GM23248 (cell line): Measurements from ENCODE around the gene UNC5C. TPM values are rescaled to one million over a fixed set of nuclear protein-coding genes. Genes with fewer than 3 reads are reported as not detected.

Source experiments
- DNase-seq: peaks from one replicate; pipeline ENCODE4 v3.0.0-alpha.2; 2015
- H2AFZ ChIP-seq: fragments of 200-600 bp; sonication (generic); 2 replicates; pipeline ENCODE4 v1.6.1; 2016; ENCODE audit warnings: antibody characterized with exemption
- H3F3A ChIP-seq: fragments of 200-600 bp; sonication (generic); 2 replicates; pipeline ENCODE4 v1.6.1; 2016; ENCODE audit warnings: mild to moderate bottlenecking, antibody characterized with exemption, mixed run types; ENCODE audit not compliant: insufficient read depth
- H3K27ac ChIP-seq: fragments of 200-600 bp; sonication (generic); 2 replicates; pipeline ENCODE4 v1.5.1; 2016; ENCODE audit warnings: mild to moderate bottlenecking
- H3K27me3 ChIP-seq: fragments of 200-600 bp; sonication (generic); replicated peaks from 2 replicates; pipeline ENCODE4 v1.6.1; 2016; ENCODE audit warnings: mild to moderate bottlenecking; ENCODE audit not compliant: insufficient read depth
- H3K36me3 ChIP-seq: fragments of 200-600 bp; sonication (generic); 2 replicates; pipeline ENCODE4 v1.6.1; 2016; ENCODE audit warnings: low read depth, mild to moderate bottlenecking
- H3K4me1 ChIP-seq: fragments of 200-600 bp; sonication (generic); 2 replicates; pipeline ENCODE4 v1.6.1; 2016; ENCODE audit warnings: mild to moderate bottlenecking; ENCODE audit not compliant: insufficient read depth
- H3K4me2 ChIP-seq: fragments of 200-600 bp; sonication (generic); one replicate; pipeline ENCODE4 v1.6.1; 2016; ENCODE audit warnings: mild to moderate bottlenecking; ENCODE audit not compliant: unreplicated experiment
- H3K4me3 ChIP-seq: fragments of 200-600 bp; sonication (generic); 2 replicates; pipeline ENCODE4 v1.5.1; 2016; ENCODE audit warnings: mild to moderate bottlenecking
- H3K79me2 ChIP-seq: fragments of 200-600 bp; sonication (generic); 2 replicates; pipeline ENCODE4 v1.6.1; 2016; ENCODE audit warnings: mild to moderate bottlenecking; ENCODE audit not compliant: insufficient read depth
- H3K9ac ChIP-seq: fragments of 200-600 bp; sonication (generic); 2 replicates; pipeline ENCODE4 v1.6.1; 2016; ENCODE audit warnings: mild to moderate bottlenecking
- H3K9me2 ChIP-seq: fragments of 200-600 bp; sonication (generic); 2 replicates; pipeline ENCODE4 v1.6.1; 2016; ENCODE audit warnings: mixed run types, mild to moderate bottlenecking, moderate library complexity; ENCODE audit not compliant: insufficient read depth
- H3K9me3 ChIP-seq: fragments of 200-600 bp; sonication (generic); one replicate; pipeline ENCODE4 v1.6.1; 2017; ENCODE audit warnings: low read depth
- H4K20me1 ChIP-seq: fragments of 200-600 bp; sonication (generic); 2 replicates; pipeline ENCODE4 v1.6.0; 2016; ENCODE audit not compliant: insufficient read depth
- EZH2 ChIP-seq: fragments of 200-600 bp; sonication (generic); IDR thresholded peaks from 2 replicates; pipeline ENCODE4 v1.6.1; 2018; ENCODE audit warnings: antibody characterized with exemption, mild to moderate bottlenecking; ENCODE audit not compliant: insufficient read depth, poor library complexity, severe bottlenecking
- EZH2phosphoT487 ChIP-seq: fragments of 200-600 bp; sonication (generic); IDR thresholded peaks from 2 replicates; pipeline ENCODE4 v1.6.1; 2018; ENCODE audit warnings: antibody characterized with exemption, moderate library complexity, mild to moderate bottlenecking, low read depth; ENCODE audit not compliant: insufficient read depth
- WGBS, 2 experiments: methylation state at CpG; one replicate each; pipeline ENCODE4 v1.1.6; 2015 to 2017; ENCODE audit warnings: low lambda C conversion rate in 2 of 2, low coverage in 1 of 2; ENCODE audit errors: missing lambda C conversion rate in 2 of 2; 5-methylcytosine and 5-hydroxymethylcytosine counted together
- in situ Hi-C: fragments of 300-500 bp; cut with MboI; formaldehyde crosslinking; loops from 2 replicates; pipeline ENCODE4 v1.15.0; 2020
- polyA plus RNA-seq: library from polyadenylated mRNA; unstranded; fragments of >200 nt; fragmentation: Nextera tagmentation; extraction: Ambion mirVana; gene quantifications from 2 replicates; pipeline ENCODE4 v1.2.1, GENCODE V29; 2016
- total RNA-seq: library from RNA; depleted of rRNA; stranded (reverse); fragments of >200 nt; shearing (Covaris generic); gene quantifications from 2 replicates; pipeline ENCODE4 v1.2.3, GENCODE V29; 2014

Gene UNC5C
- total and polyA plus RNA-seq, 2 experiments from 2014 or later = not detected

- no peak for TF ChIP-seq EZH2phosphoT487
- TF ChIP-seq EZH2 = no peak
- H3K9ac ChIP-seq = no peak overlapping the region
- no peaks in the 10 kb centered on the region for H3K9me3 ChIP-seq
- H3K9me2 ChIP-seq = no peaks in the 10 kb centered on the region
- no peaks in the 10 kb centered on the region for H4K20me1 ChIP-seq
- 12 to 13% methylated on average over 2 of the region's 2 CpGs for WGBS, 2 experiments
- no peaks in the 10 kb centered on the region for H3K79me2 ChIP-seq
- in situ Hi-C loops = no loop called here
- H3K36me3 ChIP-seq = no peaks in the 10 kb centered on the region
- no peak for DNase-seq
- no peak overlapping the region for H3K4me3 ChIP-seq
- no peak overlapping the region for H2AFZ ChIP-seq
- no peaks in the 10 kb centered on the region for H3K4me1 ChIP-seq
- H3F3A ChIP-seq = no peaks in the 10 kb centered on the region
- H3K4me2 ChIP-seq = no peak overlapping the region
- no peaks in the 10 kb centered on the region for H3K27me3 ChIP-seq
- H3K27ac ChIP-seq = no peak overlapping the region
These were observed 117.1 kb downstream of the UNC5C start for GRCh38 chr4:95431678-95432077.

DNA sequence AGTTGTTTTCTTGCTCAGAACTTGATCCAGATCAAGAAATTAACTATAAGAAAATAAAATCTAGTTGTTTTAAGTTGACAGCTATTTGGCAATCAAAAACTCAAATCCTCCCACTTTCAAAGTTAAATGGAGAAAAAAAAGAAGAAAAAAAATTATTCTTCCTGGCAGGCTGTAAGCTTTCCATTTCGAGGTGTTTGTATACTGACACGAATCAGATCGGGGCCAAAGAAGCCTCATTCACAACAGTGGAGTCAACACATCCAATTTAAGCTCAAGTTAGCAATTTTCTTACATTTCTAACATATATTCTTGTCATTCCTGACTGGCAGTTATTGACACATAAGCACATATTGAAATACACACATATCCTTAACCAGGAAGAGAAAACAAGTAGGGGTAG is 119.4 kb downstream of the UNC5C start:
- no peaks in the 10 kb centered on the region for H3K9me3 ChIP-seq
- H3K27ac ChIP-seq = no peak overlapping the region
- no peaks in the 10 kb centered on the region for H3K36me3 ChIP-seq
- in situ Hi-C loops = no loop called here
- TF ChIP-seq EZH2phosphoT487 (no peak), EZH2 (no peak)
- no peak overlapping the region for H3K9ac ChIP-seq
- no peak overlapping the region for H3K4me3 ChIP-seq
- H3K27me3 ChIP-seq = no peaks in the 10 kb centered on the region
- no peak overlapping the region for H2AFZ ChIP-seq
- H3F3A ChIP-seq = no peaks in the 10 kb centered on the region
- no peaks in the 10 kb centered on the region for H3K79me2 ChIP-seq
- no peak overlapping the region for H3K4me2 ChIP-seq
- 3 to 4% methylated on average over 3 of the region's 3 CpGs for WGBS, 2 experiments
- H3K4me1 ChIP-seq = no peaks in the 10 kb centered on the region
- H4K20me1 ChIP-seq = no peaks in the 10 kb centered on the region
- H3K9me2 ChIP-seq = no peaks in the 10 kb centered on the region
- no peak for DNase-seq

GRCh38 chr4:95428291-95429070 is 120.3 kb downstream of the UNC5C start:
- peak; percentile 1 for DNase-seq
- Histone ChIP-seq H3K9ac (no peak overlapping the region), H3K4me3 (no peak overlapping the region), H3F3A (no peaks in the 10 kb centered on the region), H3K9me3 (no peaks in the 10 kb centered on the region), H3K4me2 (no peak overlapping the region), H3K79me2 (no peaks in the 10 kb centered on the region), H3K9me2 (no peaks in the 10 kb centered on the region), H2AFZ (no peak overlapping the region), H4K20me1 (no peaks in the 10 kb centered on the region), H3K27me3 (no peaks in the 10 kb centered on the region), H3K27ac (no peak overlapping the region), H3K36me3 (no peaks in the 10 kb centered on the region), H3K4me1 (no peaks in the 10 kb centered on the region)
- no peak for TF ChIP-seq EZH2
- TF ChIP-seq EZH2phosphoT487 = no peak
- 0 to 3% methylated on average over 2 of the region's 2 CpGs for whole genome bisulfite sequencing, 2 experiments
- in situ Hi-C loops = no loop called here

GRCh38 chr4:95426455-95426854 is 122.3 kb downstream of the UNC5C start:
- in situ Hi-C loops = no loop called here
- H3K27me3 ChIP-seq = no peaks in the 10 kb centered on the region
- H3K4me3 ChIP-seq = no peak overlapping the region
- no peak for DNase-seq
- H3K4me1 ChIP-seq = no peaks in the 10 kb centered on the region
- H3K9me3 ChIP-seq = no peaks in the 10 kb centered on the region
- H3K4me2 ChIP-seq = no peak overlapping the region
- no peaks in the 10 kb centered on the region for H3K79me2 ChIP-seq
- H3K9me2 ChIP-seq = no peaks in the 10 kb centered on the region
- no peaks in the 10 kb centered on the region for H3F3A ChIP-seq
- H3K9ac ChIP-seq = no peak overlapping the region
- no peaks in the 10 kb centered on the region for H4K20me1 ChIP-seq
- H2AFZ ChIP-seq = no peak overlapping the region
- H3K27ac ChIP-seq = no peak overlapping the region
- TF ChIP-seq EZH2 = no peak
- no peak for TF ChIP-seq EZH2phosphoT487
- H3K36me3 ChIP-seq = no peaks in the 10 kb centered on the region
- WGBS, 2 experiments = 23 to 30% methylated on average over 4 of the region's 4 CpGs

DNA sequence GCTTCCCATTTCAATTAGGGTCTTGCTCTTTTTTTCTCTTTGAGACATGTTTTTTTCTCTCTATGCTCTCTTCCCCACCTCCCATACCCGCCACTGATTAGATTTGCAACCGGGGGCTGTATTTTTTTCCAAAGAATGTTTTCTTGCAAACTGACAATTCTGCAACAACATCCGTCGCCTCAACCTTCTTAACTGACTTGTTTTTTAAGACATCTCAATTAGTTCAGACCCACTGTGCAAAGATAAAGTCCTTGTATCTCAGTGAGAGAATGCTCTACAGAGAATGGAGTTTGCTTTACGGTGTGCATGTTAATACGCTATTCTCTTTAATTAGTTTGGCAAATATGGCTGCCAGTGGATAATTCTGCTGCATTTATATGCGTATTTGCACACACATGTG is 126.3 kb downstream of the UNC5C start:
- TF ChIP-seq EZH2 (no peak), EZH2phosphoT487 (no peak)
- H3K36me3 ChIP-seq = no peaks in the 10 kb centered on the region
- no peaks in the 10 kb centered on the region for H4K20me1 ChIP-seq
- no peak overlapping the region for H3K4me2 ChIP-seq
- no peak overlapping the region for H3K4me3 ChIP-seq
- no peak for DNase-seq
- no peaks in the 10 kb centered on the region for H3F3A ChIP-seq
- H3K9me3 ChIP-seq = no peaks in the 10 kb centered on the region
- 28 to 33% methylated on average over 7 of the region's 7 CpGs for WGBS, 2 experiments
- no peak overlapping the region for H3K27ac ChIP-seq
- no peak overlapping the region for H2AFZ ChIP-seq
- H3K9me2 ChIP-seq = no peaks in the 10 kb centered on the region
- no peak overlapping the region for H3K9ac ChIP-seq
- H3K27me3 ChIP-seq = no peaks in the 10 kb centered on the region
- in situ Hi-C loops = no loop called here
- no peaks in the 10 kb centered on the region for H3K4me1 ChIP-seq
- H3K79me2 ChIP-seq = no peaks in the 10 kb centered on the region
